ENCODE results near the gene LRRIQ1.
"Not testable (repeated sequence)": the region's sequence is repeated elsewhere in the genome, so short reads cannot be mapped to it uniquely, and the experiment has no call there.

Gene LRRIQ1, protein sequence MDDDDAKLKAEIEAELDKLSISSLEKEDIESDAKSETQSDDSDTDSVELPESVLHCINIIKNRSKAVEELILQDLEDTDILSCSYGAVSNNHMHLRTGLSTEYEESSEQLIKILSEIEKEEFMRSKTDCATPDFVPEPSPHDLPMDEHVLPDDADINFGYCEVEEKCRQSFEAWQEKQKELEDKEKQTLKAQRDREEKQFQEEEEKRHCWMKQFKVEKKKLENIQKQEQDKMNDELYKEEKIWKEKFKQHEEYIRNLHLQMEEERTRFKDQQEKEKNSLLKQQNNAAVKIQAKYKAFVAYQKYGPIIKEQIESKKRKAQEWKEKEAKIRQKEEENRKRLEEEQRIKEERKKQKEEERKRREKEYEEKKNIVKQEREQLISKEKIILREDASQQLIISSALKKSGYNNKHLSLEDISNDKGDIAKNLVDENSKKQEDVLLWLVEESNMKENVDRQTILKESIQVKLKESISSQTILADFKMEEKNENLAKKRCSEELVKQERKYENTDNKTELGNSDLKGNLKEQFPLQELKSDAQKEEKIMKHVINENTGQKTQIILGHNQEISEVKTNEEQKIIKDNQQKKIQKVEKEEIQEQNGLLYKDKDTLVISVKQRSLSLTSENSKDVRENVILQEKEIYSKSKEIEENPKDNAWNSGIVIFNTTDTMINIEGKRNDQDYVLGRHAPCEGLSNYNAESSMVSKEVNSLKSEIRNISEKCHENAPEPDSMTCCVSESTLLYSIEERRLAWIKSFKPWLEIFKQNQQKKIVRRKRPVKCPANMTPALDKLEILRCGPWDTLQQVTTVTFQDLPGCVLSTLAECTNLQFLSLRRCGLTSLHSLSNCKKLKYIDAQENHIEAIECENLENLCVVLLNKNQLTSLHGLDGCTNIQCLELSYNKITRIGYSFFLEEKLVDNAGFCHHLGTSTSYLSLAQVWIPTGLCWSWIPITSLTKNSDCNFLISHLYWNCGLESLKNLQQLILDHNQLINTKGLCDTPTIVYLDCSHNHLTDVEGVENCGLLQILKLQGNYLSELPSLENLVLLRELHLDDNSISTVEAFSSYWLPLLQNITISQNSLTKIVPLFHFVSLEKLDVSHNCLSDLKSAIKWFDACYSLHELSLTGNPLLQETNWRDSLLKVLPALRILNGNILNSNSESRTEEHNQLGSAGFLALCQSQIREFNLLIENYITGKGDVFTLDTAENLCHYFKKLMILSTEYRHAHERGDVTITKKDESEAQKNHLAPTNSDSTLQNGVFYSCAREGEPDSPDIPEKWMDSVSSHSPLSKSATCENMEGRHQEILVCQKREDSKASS (N-terminal part only)

GRCh38 chr12:85036234-85036707 is at the start of gene LRRIQ1, which contains the start of gene TSPAN19:
TSS of gene LRRIQ1 (plus strand) at chr12:85036351. CDS start at chr12:85038177, 1,826 bp downstream.
TSS of gene TSPAN19 (minus strand) at chr12:85036277. CDS start at chr12:85029946, 6,331 bp downstream.
- H3K9ac ChIP-seq (ENCODE audit: low read depth, low read length) = peak within 1 kb of the TSS; percentile 72
- H3K27me3 ChIP-seq (ENCODE audit: control insufficient read depth, insufficient read depth, low read length) = no peaks in the 10 kb centered on the region
- H3K36me3 ChIP-seq (ENCODE audit: control insufficient read depth, insufficient read depth, low read length) = no peaks in the 10 kb centered on the region
- H3K4me3 ChIP-seq (ENCODE audit: low read depth, low read length) = peak within 1 kb of the TSS; percentile 96
- H3K9me3 ChIP-seq (ENCODE audit: control insufficient read depth, insufficient read depth, low read length) = no peaks in the 10 kb centered on the region
- H3K27ac ChIP-seq (ENCODE audit: low read depth, low read length) = peak within 1 kb of the TSS; percentile 53
- peaks cover 6% of the 10 kb centered on the region for H3K4me1 ChIP-seq (ENCODE audit: control insufficient read depth, insufficient read depth, low read length)

- Histone ChIP-seq H3K9ac (ENCODE audit: low read depth, low read length) (no peak overlapping the region), H3K4me1 (ENCODE audit: control insufficient read depth, insufficient read depth, low read length) (peaks cover 10% of the 10 kb centered on the region), H3K27me3 (ENCODE audit: control insufficient read depth, insufficient read depth, low read length) (no peaks in the 10 kb centered on the region), H3K4me3 (ENCODE audit: low read depth, low read length) (no peak overlapping the region), H3K27ac (ENCODE audit: low read depth, low read length) (no peak overlapping the region), H3K9me3 (ENCODE audit: control insufficient read depth, insufficient read depth, low read length) (no peaks in the 10 kb centered on the region), H3K36me3 (ENCODE audit: control insufficient read depth, insufficient read depth, low read length) (no peaks in the 10 kb centered on the region)
Measured at GRCh38 chr12:84986586-84986985, 49.6 kb upstream of the LRRIQ1 start.

DNA sequence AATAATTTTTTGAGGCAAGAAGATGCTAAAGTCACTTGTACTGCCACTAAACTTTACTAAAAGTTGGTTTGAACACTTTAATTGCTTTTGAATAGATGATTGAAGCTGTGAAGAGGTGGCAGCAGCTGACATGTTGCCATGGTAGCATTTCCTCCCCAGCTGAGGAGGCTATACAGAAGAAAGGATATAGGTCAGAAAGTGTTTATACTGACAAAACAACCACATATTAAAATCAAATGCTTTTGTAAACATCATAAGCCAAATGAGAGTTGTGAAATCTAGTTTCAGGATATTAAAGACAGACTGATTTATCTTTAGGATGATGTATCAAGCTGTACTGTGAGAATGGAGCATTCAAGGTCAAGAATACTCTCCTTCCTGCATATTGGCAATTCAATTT is 41.7 kb upstream of the LRRIQ1 start:
- no peaks in the 10 kb centered on the region for H3K9me3 ChIP-seq (ENCODE audit: control insufficient read depth, insufficient read depth, low read length)
- H3K27ac ChIP-seq (ENCODE audit: low read depth, low read length) = no peak overlapping the region
- no peaks in the 10 kb centered on the region for H3K27me3 ChIP-seq (ENCODE audit: control insufficient read depth, insufficient read depth, low read length)
- no peak overlapping the region for H3K4me3 ChIP-seq (ENCODE audit: low read depth, low read length)
- no peak overlapping the region for H3K9ac ChIP-seq (ENCODE audit: low read depth, low read length)
- H3K4me1 ChIP-seq (ENCODE audit: control insufficient read depth, insufficient read depth, low read length) = peaks cover 14% of the 10 kb centered on the region; the same call in 1 of the 2 replicates
- H3K36me3 ChIP-seq (ENCODE audit: control insufficient read depth, insufficient read depth, low read length) = no peaks in the 10 kb centered on the region

GRCh38 chr12:84995641-84996040 is 40.5 kb upstream of the LRRIQ1 start:
- H3K36me3 ChIP-seq (ENCODE audit: control insufficient read depth, insufficient read depth, low read length) = no peaks in the 10 kb centered on the region

GRCh38 chr12:84996759-84997158 is 39.4 kb upstream of the LRRIQ1 start:
- H3K36me3 ChIP-seq (ENCODE audit: control insufficient read depth, insufficient read depth, low read length) = no peaks in the 10 kb centered on the region
- peaks cover 14% of the 10 kb centered on the region; the same call in 1 of the 2 replicates for H3K4me1 ChIP-seq (ENCODE audit: control insufficient read depth, insufficient read depth, low read length)
- no peak overlapping the region for H3K4me3 ChIP-seq (ENCODE audit: low read depth, low read length)

More at GRCh38 chr12:84995641-84996040, 40.5 kb upstream of the LRRIQ1 start:
- no peak overlapping the region for H3K4me3 ChIP-seq (ENCODE audit: low read depth, low read length)
- H3K27ac ChIP-seq (ENCODE audit: low read depth, low read length) = no peak overlapping the region
- H3K27me3 ChIP-seq (ENCODE audit: control insufficient read depth, insufficient read depth, low read length) = no peaks in the 10 kb centered on the region
- no peaks in the 10 kb centered on the region for H3K9me3 ChIP-seq (ENCODE audit: control insufficient read depth, insufficient read depth, low read length)
- no peak overlapping the region for H3K9ac ChIP-seq (ENCODE audit: low read depth, low read length)
- peaks cover 14% of the 10 kb centered on the region; the same call in 1 of the 2 replicates for H3K4me1 ChIP-seq (ENCODE audit: control insufficient read depth, insufficient read depth, low read length)

GRCh38 chr12:84998341-84998740 is 37.8 kb upstream of the LRRIQ1 start:
- H3K27me3 ChIP-seq (ENCODE audit: control insufficient read depth, insufficient read depth, low read length) = no peaks in the 10 kb centered on the region
- no peak overlapping the region for H3K4me3 ChIP-seq (ENCODE audit: low read depth, low read length)
- no peak overlapping the region for H3K27ac ChIP-seq (ENCODE audit: low read depth, low read length)
- H3K36me3 ChIP-seq (ENCODE audit: control insufficient read depth, insufficient read depth, low read length) = no peaks in the 10 kb centered on the region
- H3K9ac ChIP-seq (ENCODE audit: low read depth, low read length) = no peak overlapping the region
- peaks cover 14% of the 10 kb centered on the region; the same call in 1 of the 2 replicates for H3K4me1 ChIP-seq (ENCODE audit: control insufficient read depth, insufficient read depth, low read length)
- no peaks in the 10 kb centered on the region for H3K9me3 ChIP-seq (ENCODE audit: control insufficient read depth, insufficient read depth, low read length)

More at GRCh38 chr12:84996759-84997158, 39.4 kb upstream of the LRRIQ1 start:
- no peak overlapping the region for H3K27ac ChIP-seq (ENCODE audit: low read depth, low read length)
- no peaks in the 10 kb centered on the region for H3K9me3 ChIP-seq (ENCODE audit: control insufficient read depth, insufficient read depth, low read length)
- no peak overlapping the region for H3K9ac ChIP-seq (ENCODE audit: low read depth, low read length)
- no peaks in the 10 kb centered on the region for H3K27me3 ChIP-seq (ENCODE audit: control insufficient read depth, insufficient read depth, low read length)

DNA sequence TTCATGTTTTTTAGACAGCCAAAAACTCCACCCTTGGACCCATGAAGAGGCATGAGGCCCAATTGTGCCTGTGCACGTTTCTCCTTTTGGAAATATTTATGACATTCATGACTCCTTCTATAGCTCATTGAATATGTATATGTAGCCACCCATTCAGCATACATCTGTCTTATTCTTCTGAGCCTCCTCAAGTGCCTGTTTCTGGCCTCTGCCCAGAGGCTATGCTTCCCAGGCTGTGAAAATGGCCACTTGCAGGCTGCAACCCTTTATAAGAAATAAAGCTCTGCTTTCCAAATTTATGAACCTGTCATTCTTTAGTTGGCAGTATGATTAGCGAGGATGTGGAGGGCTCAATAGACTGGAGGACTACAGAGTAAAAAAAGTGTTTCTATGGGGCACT is 35.4 kb upstream of the LRRIQ1 start:
- no peak overlapping the region for H3K4me3 ChIP-seq (ENCODE audit: low read depth, low read length)
- H3K36me3 ChIP-seq (ENCODE audit: control insufficient read depth, insufficient read depth, low read length) = no peaks in the 10 kb centered on the region
- H3K9me3 ChIP-seq (ENCODE audit: control insufficient read depth, insufficient read depth, low read length) = no peaks in the 10 kb centered on the region
- H3K27ac ChIP-seq (ENCODE audit: low read depth, low read length) = no peak overlapping the region
- peaks cover 22% of the 10 kb centered on the region for H3K4me1 ChIP-seq (ENCODE audit: control insufficient read depth, insufficient read depth, low read length)
- H3K9ac ChIP-seq (ENCODE audit: low read depth, low read length) = no peak overlapping the region
- no peaks in the 10 kb centered on the region for H3K27me3 ChIP-seq (ENCODE audit: control insufficient read depth, insufficient read depth, low read length)

- Histone ChIP-seq H3K4me3 (ENCODE audit: low read depth, low read length) (no peak overlapping the region), H3K36me3 (ENCODE audit: control insufficient read depth, insufficient read depth, low read length) (no peaks in the 10 kb centered on the region), H3K4me1 (ENCODE audit: control insufficient read depth, insufficient read depth, low read length) (peaks cover 23% of the 10 kb centered on the region), H3K27me3 (ENCODE audit: control insufficient read depth, insufficient read depth, low read length) (no peaks in the 10 kb centered on the region), H3K27ac (ENCODE audit: low read depth, low read length) (no peak overlapping the region), H3K9me3 (ENCODE audit: control insufficient read depth, insufficient read depth, low read length) (no peaks in the 10 kb centered on the region), H3K9ac (ENCODE audit: low read depth, low read length) (no peak overlapping the region)
Measured at GRCh38 chr12:85002778-85003296, 33.3 kb upstream of the LRRIQ1 start.

DNA sequence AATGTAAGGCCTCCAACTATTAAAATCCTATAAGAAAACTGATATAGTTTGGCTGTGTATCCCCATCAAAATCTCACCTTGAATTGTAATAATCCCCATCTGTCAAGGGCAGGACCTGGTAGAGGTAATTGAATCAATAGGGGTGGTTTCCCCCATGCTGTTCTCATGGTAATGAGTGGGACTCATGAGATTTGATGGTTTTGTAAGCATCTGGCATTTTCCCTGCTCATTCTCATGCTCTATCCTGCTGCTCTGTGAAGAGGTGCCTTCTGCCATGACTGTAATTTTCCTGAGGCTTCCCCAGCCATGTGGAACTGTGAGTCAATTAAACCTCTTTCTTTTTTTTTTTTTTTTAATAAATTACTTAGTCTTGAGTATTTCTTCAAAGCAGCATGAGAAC is 31.9 kb upstream of the LRRIQ1 start:
- Histone ChIP-seq H3K9ac (ENCODE audit: low read depth, low read length) (no peak overlapping the region), H3K27me3 (ENCODE audit: control insufficient read depth, insufficient read depth, low read length) (no peaks in the 10 kb centered on the region), H3K9me3 (ENCODE audit: control insufficient read depth, insufficient read depth, low read length) (no peaks in the 10 kb centered on the region), H3K36me3 (ENCODE audit: control insufficient read depth, insufficient read depth, low read length) (no peaks in the 10 kb centered on the region), H3K27ac (ENCODE audit: low read depth, low read length) (no peak overlapping the region), H3K4me1 (ENCODE audit: control insufficient read depth, insufficient read depth, low read length) (peaks cover 23% of the 10 kb centered on the region), H3K4me3 (ENCODE audit: low read depth, low read length) (no peak overlapping the region)

DNA sequence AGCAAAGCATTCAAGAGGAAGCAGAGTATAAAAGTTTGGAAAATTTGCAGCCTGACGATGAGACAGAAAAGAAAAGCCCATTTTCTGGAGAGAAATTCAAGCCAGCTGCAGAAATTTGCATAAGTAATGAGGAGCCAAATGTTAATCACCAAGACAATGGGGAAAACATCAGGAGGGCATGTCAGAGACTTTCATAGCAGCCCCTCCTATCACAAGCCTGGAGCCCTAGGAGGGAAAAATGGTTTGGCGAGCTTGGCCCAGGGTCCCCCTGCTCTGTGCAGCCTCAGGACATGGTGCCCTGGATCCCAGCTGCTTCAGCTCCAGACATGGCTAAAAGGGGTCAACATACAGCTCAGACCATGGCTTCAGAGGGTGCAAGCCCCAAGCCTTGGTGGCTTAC is 31.1 kb upstream of the LRRIQ1 start:
- H3K36me3 ChIP-seq (ENCODE audit: control insufficient read depth, insufficient read depth, low read length); H3K27me3 ChIP-seq (ENCODE audit: control insufficient read depth, insufficient read depth, low read length); H3K9me3 ChIP-seq (ENCODE audit: control insufficient read depth, insufficient read depth, low read length); H3K9ac ChIP-seq (ENCODE audit: low read depth, low read length): not testable (repeated sequence)
- Histone ChIP-seq H3K27ac (ENCODE audit: low read depth, low read length) (peak overlapping the region; percentile 50), H3K4me1 (ENCODE audit: control insufficient read depth, insufficient read depth, low read length) (peaks cover 23% of the 10 kb centered on the region), H3K4me3 (ENCODE audit: low read depth, low read length) (peak overlapping the region; percentile 30)
